A549 treated with AZD9567 at 1 μM for 4 hours (cell line): ENCODE measurements around the gene TSPEAR. TPM values are rescaled to one million over a fixed set of nuclear protein-coding genes. Genes with fewer than 3 reads are reported as not detected.

ENCODE experiments used
- total RNA-seq: library from RNA; stranded (reverse); fragments of 200-300 nt; extraction: Qiagen RNA extraction; gene quantifications from 5 replicates; pipeline ENCODE4 v1.2.3, GENCODE V29; 2022; ENCODE audit not compliant: insufficient read depth

The TSPEAR gene
- 0.02 TPM in 1 of 5 replicates, not detected in the others for total RNA-seq

GRCh38 chr21:44711327-44712202, at the start of gene TSPEAR:
TSS of gene TSPEAR (minus strand) at chr21:44711572. CDS start at chr21:44711514, 58 bp downstream.

GRCh38 chr21:44697172-44697810, 14.1 kb downstream of the TSPEAR start, which contains the start of gene KRTAP10-12:
TSS of gene KRTAP10-12 (plus strand) at chr21:44697172. CDS start at chr21:44697202, 30 bp downstream.

GRCh38 chr21:44681861-44682579, 29.4 kb downstream of the TSPEAR start, which contains the start of gene KRTAP12-1:
TSS of gene KRTAP12-1 (minus strand) at chr21:44682163. CDS start at chr21:44682123, 40 bp downstream.

GRCh38 chr21:44666401-44667320, 44.7 kb downstream of the TSPEAR start, which contains the start of gene KRTAP12-2:
TSS of gene KRTAP12-2 (minus strand) at chr21:44666927. CDS start at chr21:44666886, 41 bp downstream.

GRCh38 chr21:44657635-44658540, 53.5 kb downstream of the TSPEAR start, which contains the start of gene KRTAP12-3:
TSS of gene KRTAP12-3 (plus strand) at chr21:44657932. CDS start at chr21:44657980, 48 bp downstream.

GRCh38 chr21:44654576-44655175, 56.7 kb downstream of the TSPEAR start, which contains the start of gene KRTAP12-4:
TSS of gene KRTAP12-4 (minus strand) at chr21:44654659. CDS start at chr21:44654614, 45 bp downstream.

GRCh38 chr21:44646366-44647221, 64.8 kb downstream of the TSPEAR start, which contains the start of gene KRTAP10-11:
TSS of gene KRTAP10-11 (plus strand) at chr21:44646414. CDS start at chr21:44646459, 45 bp downstream.

GRCh38 chr21:44637018-44637850, 74.1 kb downstream of the TSPEAR start, which contains the start of gene KRTAP10-10:
TSS of gene KRTAP10-10 (plus strand) at chr21:44637356. CDS start at chr21:44637418, 62 bp downstream.

GRCh38 chr21:44626673-44627143, 84.7 kb downstream of the TSPEAR start, which contains the start of gene KRTAP10-9:
TSS of gene KRTAP10-9 (plus strand) at chr21:44627093. CDS start at chr21:44627172, 79 bp downstream.

GRCh38 chr21:44612029-44612486, 99.3 kb downstream of the TSPEAR start, which contains the start of gene KRTAP10-8:
TSS of gene KRTAP10-8 (plus strand) at chr21:44612079. CDS start at chr21:44612101, 22 bp downstream.

GRCh38 chr21:44600118-44600978, 111.0 kb downstream of the TSPEAR start, which contains the start of gene KRTAP10-7:
TSS of gene KRTAP10-7 (plus strand) at chr21:44600597. CDS start at chr21:44600622, 25 bp downstream.

GRCh38 chr21:44592446-44593311, 118.7 kb downstream of the TSPEAR start, which contains the start of gene KRTAP10-6:
TSS of gene KRTAP10-6 (minus strand) at chr21:44592505. CDS start at chr21:44592484, 21 bp downstream.

GRCh38 chr21:44580231-44580821, 131.0 kb downstream of the TSPEAR start, which contains the start of gene KRTAP10-5:
TSS of gene KRTAP10-5 (minus strand) at chr21:44580604. CDS start at chr21:44580578, 26 bp downstream.

